ENCODE results near the gene PACS1. TPM values are rescaled to one million over a fixed set of nuclear protein-coding genes. Genes with fewer than 3 reads are reported as not detected.
A peak's percentile ranks its signal among the peaks of the same experiment; 100 is the strongest.
"Not testable (repeated sequence)": the region's sequence is repeated elsewhere in the genome, so short reads cannot be mapped to it uniquely, and the experiment has no call there.

The PACS1 gene
- total and polyA plus RNA-seq, 2 donors, result 9.2 to 29.5 TPM

DNA sequence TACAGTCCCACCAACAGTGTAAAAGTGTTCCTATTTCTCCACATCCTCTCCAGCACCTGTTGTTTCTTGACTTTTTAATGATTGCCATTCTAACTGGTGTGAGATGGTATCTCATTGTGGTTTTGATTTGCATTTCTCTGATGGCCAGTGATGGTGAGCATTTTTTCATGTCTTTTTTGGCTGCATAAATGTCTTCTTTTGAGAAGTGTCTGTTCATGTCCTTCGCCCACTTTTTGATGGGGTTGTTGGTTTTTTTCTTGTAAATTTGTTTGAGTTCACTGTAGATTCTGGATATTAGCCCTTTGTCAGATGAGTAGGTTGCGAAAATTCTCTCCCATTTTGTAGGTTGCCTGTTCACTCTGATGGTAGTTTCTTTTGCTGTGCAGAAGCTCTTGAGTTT, 22.1 kb downstream of the PACS1 start:
- WGBS, result 96% methylated on average over 2 of the region's 2 CpGs
- DNase-seq (ENCODE audit: low read depth in 6 of 9, low spot score in 9 of 9), result not testable (repeated sequence)

DNA sequence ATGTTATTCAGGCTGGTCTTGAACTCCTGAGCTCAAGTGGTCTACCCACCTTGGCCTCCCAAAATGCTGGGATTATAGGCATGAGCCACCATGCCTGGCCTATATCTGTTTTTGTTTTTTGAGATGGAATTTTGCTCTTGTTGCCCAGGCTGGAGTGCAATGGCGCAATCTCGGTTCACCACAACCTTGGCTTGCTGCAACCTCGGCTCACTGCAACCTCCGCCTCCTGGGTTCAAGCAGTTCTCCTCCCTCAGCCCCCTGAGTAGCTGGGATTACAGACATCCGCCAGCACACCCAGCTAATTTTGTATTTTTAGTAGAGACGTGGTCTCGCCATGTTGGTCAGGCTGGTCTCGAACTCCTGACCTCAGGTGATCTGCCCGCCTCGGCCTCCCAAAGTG, 29.7 kb downstream of the PACS1 start:
- not testable (repeated sequence) for DNase-seq (ENCODE audit: low read depth in 6 of 9, low spot score in 9 of 9); H3K9me3 ChIP-seq (ENCODE audit: control insufficient read depth in 2 of 2, insufficient read depth in 1 of 2, low read length in 1 of 2); H3K36me3 ChIP-seq (ENCODE audit: control insufficient read depth in 2 of 2, insufficient read depth in 2 of 2, low read length in 1 of 2); H3K4me3 ChIP-seq (ENCODE audit: low read length in 2 of 2); H3K27me3 ChIP-seq (ENCODE audit: control insufficient read depth in 2 of 2, insufficient read depth in 1 of 2, low read length in 1 of 2); H3K27ac ChIP-seq (ENCODE audit: low read depth in 1 of 2, low read length in 1 of 2)
- H3K4me1 ChIP-seq (ENCODE audit: control insufficient read depth in 2 of 2, insufficient read depth in 2 of 2, low read length in 2 of 2), result peaks cover 11 to 21% of the 10 kb centered on the region in 2 donors
- WGBS, result 96% methylated on average over 10 of the region's 10 CpGs

More for the DNA sequence above, 22.1 kb downstream of the PACS1 start:
- not testable (repeated sequence) for H3K36me3 ChIP-seq (ENCODE audit: control insufficient read depth in 2 of 2, insufficient read depth in 2 of 2, low read length in 1 of 2); H3K27me3 ChIP-seq (ENCODE audit: control insufficient read depth in 2 of 2, insufficient read depth in 1 of 2, low read length in 1 of 2); H3K4me1 ChIP-seq (ENCODE audit: control insufficient read depth in 2 of 2, insufficient read depth in 2 of 2, low read length in 2 of 2); H3K4me3 ChIP-seq (ENCODE audit: low read length in 2 of 2); H3K9me3 ChIP-seq (ENCODE audit: control insufficient read depth in 2 of 2, insufficient read depth in 1 of 2, low read length in 1 of 2); H3K27ac ChIP-seq (ENCODE audit: low read depth in 1 of 2, low read length in 1 of 2)

DNA sequence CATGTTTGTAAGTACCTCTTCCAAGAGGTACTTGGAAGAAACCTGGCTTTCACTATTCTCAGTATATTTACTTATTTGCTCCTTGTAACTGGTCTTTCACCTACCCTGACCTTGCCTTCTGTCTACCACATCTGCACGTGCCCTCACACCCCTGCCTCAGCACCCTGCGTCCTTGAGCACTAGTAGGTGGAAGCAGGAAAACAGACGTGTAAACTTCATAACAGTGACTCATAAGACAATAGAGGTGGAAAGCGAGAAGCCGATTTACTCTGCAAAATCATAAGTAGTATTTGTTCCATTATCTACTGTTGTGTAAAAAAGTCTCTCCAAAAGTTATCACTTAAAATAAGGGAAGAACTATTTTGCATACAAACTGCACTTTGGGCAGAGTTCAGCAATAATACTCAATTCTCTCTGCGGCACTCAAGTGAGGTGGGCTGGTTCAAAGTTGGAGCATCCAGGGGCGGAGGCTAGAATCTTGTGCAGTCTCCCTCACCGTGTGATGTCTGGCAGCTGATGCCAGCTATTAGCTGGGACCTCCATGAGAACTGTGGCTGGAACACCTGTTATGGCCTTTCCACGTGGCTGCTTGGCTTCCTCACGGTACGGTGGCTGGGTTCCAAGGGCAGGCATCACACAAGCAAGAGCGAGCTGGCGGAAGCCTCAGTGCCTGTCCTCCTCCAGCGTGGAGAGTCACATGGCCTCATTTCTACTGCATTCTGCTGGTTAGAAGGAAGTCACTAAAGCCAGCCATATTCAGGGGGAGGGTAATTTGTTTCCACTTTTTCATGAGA, 30.4 kb downstream of the PACS1 start:
- no peaks in the 10 kb centered on the region for H3K36me3 ChIP-seq (ENCODE audit: control insufficient read depth in 2 of 2, insufficient read depth in 2 of 2, low read length in 1 of 2)
- H3K27me3 ChIP-seq (ENCODE audit: control insufficient read depth in 2 of 2, insufficient read depth in 1 of 2, low read length in 1 of 2), result no peaks in the 10 kb centered on the region
- no peaks in the 10 kb centered on the region for H3K9me3 ChIP-seq (ENCODE audit: control insufficient read depth in 2 of 2, insufficient read depth in 1 of 2, low read length in 1 of 2)
- peak overlapping the region in 1 of 2 donors; percentile 30 for H3K4me3 ChIP-seq (ENCODE audit: low read length in 2 of 2)
- peak; percentile 43 to 89 (median 77) for DNase-seq (ENCODE audit: low read depth in 6 of 9, low spot score in 9 of 9)
- H3K4me1 ChIP-seq (ENCODE audit: control insufficient read depth in 2 of 2, insufficient read depth in 2 of 2, low read length in 2 of 2), result peaks cover 11 to 21% of the 10 kb centered on the region in 2 donors
- H3K27ac ChIP-seq (ENCODE audit: low read depth in 1 of 2, low read length in 1 of 2), result peak overlapping the region; percentile 89 to 92
- 37% methylated on average over 14 of the region's 14 CpGs for WGBS

DNA sequence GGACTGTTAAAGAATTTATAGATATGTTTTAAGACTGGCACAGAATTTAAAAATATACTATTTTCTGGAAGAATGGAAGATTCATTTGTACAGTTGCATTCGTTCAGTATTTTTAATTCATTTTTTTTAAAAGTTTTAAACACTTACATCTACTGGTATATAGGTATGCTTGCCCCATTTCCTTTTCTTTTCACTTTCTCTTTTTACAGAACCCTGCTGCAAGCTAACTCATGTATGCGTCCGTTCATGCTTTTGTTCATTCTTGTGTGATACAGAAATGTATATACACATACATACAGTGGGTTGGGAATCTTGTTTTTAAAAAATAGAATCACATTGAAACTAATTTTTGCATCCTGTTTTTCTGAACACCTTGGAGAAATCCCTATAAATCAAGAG, 31.0 kb downstream of the PACS1 start:
- WGBS, result 16% methylated on average over 3 of the region's 3 CpGs
- H3K27me3 ChIP-seq (ENCODE audit: control insufficient read depth in 2 of 2, insufficient read depth in 1 of 2, low read length in 1 of 2), result no peaks in the 10 kb centered on the region
- peak in 1 of 9 donors; percentile 28 for DNase-seq (ENCODE audit: low read depth in 6 of 9, low spot score in 9 of 9)
- H3K4me1 ChIP-seq (ENCODE audit: control insufficient read depth in 2 of 2, insufficient read depth in 2 of 2, low read length in 2 of 2), result peaks cover 11 to 21% of the 10 kb centered on the region in 2 donors
- H3K27ac ChIP-seq (ENCODE audit: low read depth in 1 of 2, low read length in 1 of 2), result peak overlapping the region in 1 of 2 donors; percentile 92
- H3K36me3 ChIP-seq (ENCODE audit: control insufficient read depth in 2 of 2, insufficient read depth in 2 of 2, low read length in 1 of 2), result no peaks in the 10 kb centered on the region
- H3K4me3 ChIP-seq (ENCODE audit: low read length in 2 of 2), result peak overlapping the region; percentile 1 to 30
- no peaks in the 10 kb centered on the region for H3K9me3 ChIP-seq (ENCODE audit: control insufficient read depth in 2 of 2, insufficient read depth in 1 of 2, low read length in 1 of 2)

DNA sequence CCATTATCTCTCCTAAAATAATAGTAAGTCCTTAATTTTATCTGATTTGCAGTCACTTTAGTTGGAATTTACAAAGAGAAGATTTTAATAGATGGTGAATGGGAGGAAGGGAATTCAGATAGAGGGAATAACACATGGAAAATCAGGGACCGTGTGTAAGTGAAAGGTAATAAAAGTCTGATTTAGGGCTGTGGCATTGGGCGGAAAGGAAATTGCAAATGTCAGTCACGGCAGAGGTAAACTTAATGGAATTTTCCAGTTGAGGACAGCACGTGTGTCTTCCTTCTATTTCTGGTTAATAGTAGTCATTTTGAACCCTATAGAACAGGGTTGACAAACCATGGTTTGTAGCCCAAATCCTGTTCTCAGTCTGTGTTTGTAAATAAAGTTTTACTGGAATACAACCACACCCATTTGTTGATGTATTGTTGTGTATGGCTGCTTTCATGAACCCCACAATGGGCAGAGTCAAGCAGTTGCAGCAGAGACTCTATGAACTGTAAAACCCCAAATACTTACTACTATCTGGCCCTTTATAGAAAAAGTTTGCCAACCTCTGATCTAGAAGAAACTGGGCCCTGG, 34.1 kb downstream of the PACS1 start:
- H3K4me1 ChIP-seq (ENCODE audit: control insufficient read depth in 2 of 2, insufficient read depth in 2 of 2, low read length in 2 of 2), result peaks cover 14 to 21% of the 10 kb centered on the region in 2 donors
- no peaks in the 10 kb centered on the region for H3K27me3 ChIP-seq (ENCODE audit: control insufficient read depth in 2 of 2, insufficient read depth in 1 of 2, low read length in 1 of 2)
- no peak overlapping the region for H3K27ac ChIP-seq (ENCODE audit: low read depth in 1 of 2, low read length in 1 of 2)
- H3K4me3 ChIP-seq (ENCODE audit: low read length in 2 of 2), result no peak overlapping the region
- DNase-seq (ENCODE audit: low read depth in 6 of 9, low spot score in 9 of 9), result no peak
- whole genome bisulfite sequencing, result 94% methylated on average over 4 of the region's 4 CpGs
- H3K9me3 ChIP-seq (ENCODE audit: control insufficient read depth in 2 of 2, insufficient read depth in 1 of 2, low read length in 1 of 2), result no peaks in the 10 kb centered on the region
- no peaks in the 10 kb centered on the region for H3K36me3 ChIP-seq (ENCODE audit: control insufficient read depth in 2 of 2, insufficient read depth in 2 of 2, low read length in 1 of 2)

DNA sequence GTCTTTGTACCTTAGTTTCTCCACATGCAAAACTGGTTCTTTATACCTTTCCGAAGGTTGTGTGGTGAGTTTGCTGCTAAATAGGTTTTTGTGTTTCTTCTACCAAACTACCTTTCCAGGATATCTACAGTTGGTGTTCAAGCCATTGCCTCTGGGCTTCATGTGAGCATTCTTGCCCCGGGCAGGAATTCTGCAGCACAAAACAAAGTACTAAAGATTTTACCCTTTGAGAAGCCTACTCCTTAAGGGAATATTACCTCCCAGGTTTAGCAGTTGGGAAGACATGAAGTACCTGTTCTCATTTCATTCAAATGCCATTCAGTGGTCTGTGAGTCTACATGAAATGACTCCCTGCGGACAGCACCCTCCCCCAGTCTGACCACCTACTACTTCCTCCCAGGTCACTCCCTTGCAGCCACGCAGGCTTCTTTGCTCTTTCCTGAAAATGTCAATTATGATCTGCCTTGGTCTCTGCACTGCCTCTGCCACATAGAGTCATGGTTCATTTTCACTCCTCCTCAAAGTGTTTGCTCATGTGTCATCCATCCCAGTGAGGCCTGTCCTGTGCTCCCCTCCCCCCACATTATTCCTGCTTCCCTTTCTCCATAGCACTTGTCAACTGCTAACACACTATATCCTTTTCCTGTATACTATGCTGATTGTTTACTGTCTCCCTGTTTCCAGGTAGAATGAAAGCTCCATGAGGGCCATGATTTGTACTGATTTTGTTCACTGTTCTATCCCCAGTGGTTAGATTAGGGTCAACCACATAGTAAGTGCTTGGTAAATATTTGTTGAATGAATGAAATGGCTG, 36.9 kb downstream of the PACS1 start:
- no peak overlapping the region for H3K4me3 ChIP-seq (ENCODE audit: low read length in 2 of 2)
- H3K27me3 ChIP-seq (ENCODE audit: control insufficient read depth in 2 of 2, insufficient read depth in 1 of 2, low read length in 1 of 2), result no peaks in the 10 kb centered on the region
- H3K4me1 ChIP-seq (ENCODE audit: control insufficient read depth in 2 of 2, insufficient read depth in 2 of 2, low read length in 2 of 2), result peaks cover 7 to 9% of the 10 kb centered on the region in 2 donors
- H3K36me3 ChIP-seq (ENCODE audit: control insufficient read depth in 2 of 2, insufficient read depth in 2 of 2, low read length in 1 of 2), result no peaks in the 10 kb centered on the region
- H3K27ac ChIP-seq (ENCODE audit: low read depth in 1 of 2, low read length in 1 of 2), result no peak overlapping the region
- no peaks in the 10 kb centered on the region for H3K9me3 ChIP-seq (ENCODE audit: control insufficient read depth in 2 of 2, insufficient read depth in 1 of 2, low read length in 1 of 2)
- 91% methylated on average over 4 of the region's 4 CpGs for WGBS
- no peak for DNase-seq (ENCODE audit: low read depth in 6 of 9, low spot score in 9 of 9)

DNA sequence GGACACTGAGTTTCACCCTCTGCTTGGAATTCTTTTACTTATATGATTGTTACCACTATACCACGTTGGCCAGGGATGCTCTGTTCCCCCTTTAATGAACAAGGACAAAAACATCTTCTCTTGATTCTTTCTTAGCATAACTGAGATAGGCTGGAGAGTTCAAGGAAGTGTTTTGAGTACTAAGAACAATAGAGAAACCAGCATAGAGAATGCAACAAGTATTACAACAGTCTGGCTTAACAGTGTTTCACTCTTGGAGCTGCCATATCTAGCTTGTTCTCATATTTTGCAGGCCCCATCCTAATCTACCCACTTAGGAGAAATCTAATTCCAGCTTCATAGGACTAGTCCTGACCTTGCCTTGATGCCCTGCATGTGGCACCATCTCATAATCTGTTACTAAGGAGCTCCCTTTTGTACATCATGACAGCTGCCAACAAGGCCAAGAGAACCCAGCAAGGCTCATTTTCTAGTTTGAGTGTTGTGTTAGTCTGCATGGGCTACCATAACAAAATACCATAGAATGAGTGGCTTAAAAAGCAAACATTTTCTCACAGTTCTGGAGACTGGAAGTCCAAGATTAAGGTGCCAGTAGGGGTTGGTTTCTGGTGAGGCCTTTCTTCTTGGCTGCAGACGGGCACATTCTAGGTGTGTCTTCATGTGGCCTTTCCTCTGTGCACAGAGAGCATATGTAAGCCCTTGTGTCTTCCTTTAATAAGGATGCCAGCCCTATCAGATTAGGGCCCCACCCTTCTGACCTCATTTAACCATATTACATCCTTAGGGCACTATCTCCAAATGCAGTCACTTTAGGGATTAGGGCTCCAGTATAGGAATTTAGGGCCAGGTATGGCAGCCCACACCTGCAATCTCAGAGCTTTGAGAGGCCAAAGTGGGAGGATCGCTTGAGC, 37.8 kb downstream of the PACS1 start:
- Histone ChIP-seq H3K9me3 (ENCODE audit: control insufficient read depth in 2 of 2, insufficient read depth in 1 of 2, low read length in 1 of 2) (no peaks in the 10 kb centered on the region), H3K4me3 (ENCODE audit: low read length in 2 of 2) (no peak overlapping the region), H3K27ac (ENCODE audit: low read depth in 1 of 2, low read length in 1 of 2) (no peak overlapping the region), H3K36me3 (ENCODE audit: control insufficient read depth in 2 of 2, insufficient read depth in 2 of 2, low read length in 1 of 2) (no peaks in the 10 kb centered on the region), H3K27me3 (ENCODE audit: control insufficient read depth in 2 of 2, insufficient read depth in 1 of 2, low read length in 1 of 2) (no peaks in the 10 kb centered on the region), H3K4me1 (ENCODE audit: control insufficient read depth in 2 of 2, insufficient read depth in 2 of 2, low read length in 2 of 2) (peaks cover 10 to 12% of the 10 kb centered on the region in 2 donors)
- no peak for DNase-seq (ENCODE audit: low read depth in 6 of 9, low spot score in 9 of 9)
- WGBS, result 95% methylated on average over 3 of the region's 3 CpGs

DNA sequence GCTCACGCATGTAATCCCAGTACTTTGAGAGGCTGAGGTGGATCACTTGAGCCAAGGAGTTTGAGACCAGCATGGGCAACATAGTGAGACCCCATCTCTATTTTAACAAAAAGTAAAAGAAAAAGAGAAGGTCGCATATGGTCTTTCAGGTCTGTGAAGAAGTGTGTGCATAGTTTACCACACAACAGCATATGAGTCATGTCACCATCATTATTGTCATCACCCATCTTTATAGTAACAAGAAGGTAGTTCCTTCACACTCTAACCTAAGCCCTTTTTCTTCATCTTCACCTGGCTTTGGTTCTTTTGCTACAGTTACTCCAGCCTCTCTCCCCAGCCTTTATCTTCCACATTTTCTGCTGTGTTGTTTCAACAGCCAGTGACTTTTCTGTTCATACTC, 39.2 kb downstream of the PACS1 start:
- no peak overlapping the region for H3K4me3 ChIP-seq (ENCODE audit: low read length in 2 of 2)
- H3K27me3 ChIP-seq (ENCODE audit: control insufficient read depth in 2 of 2, insufficient read depth in 1 of 2, low read length in 1 of 2), result no peaks in the 10 kb centered on the region
- H3K4me1 ChIP-seq (ENCODE audit: control insufficient read depth in 2 of 2, insufficient read depth in 2 of 2, low read length in 2 of 2), result peaks cover 10 to 17% of the 10 kb centered on the region in 2 donors
- 97% methylated on average over 2 of the region's 2 CpGs for WGBS
- no peaks in the 10 kb centered on the region for H3K36me3 ChIP-seq (ENCODE audit: control insufficient read depth in 2 of 2, insufficient read depth in 2 of 2, low read length in 1 of 2)
- H3K9me3 ChIP-seq (ENCODE audit: control insufficient read depth in 2 of 2, insufficient read depth in 1 of 2, low read length in 1 of 2), result no peaks in the 10 kb centered on the region
- no peak for DNase-seq (ENCODE audit: low read depth in 6 of 9, low spot score in 9 of 9)
- H3K27ac ChIP-seq (ENCODE audit: low read depth in 1 of 2, low read length in 1 of 2), result no peak overlapping the region

Measured in thymus (tissue), 11 donors.